G401 (cell line): ENCODE results near the gene TPPP3. TPM values are rescaled to one million over a fixed set of nuclear protein-coding genes. Genes with fewer than 3 reads are reported as not detected.
A peak's percentile ranks its signal among the peaks of the same experiment; 100 is the strongest.
"Not testable (repeated sequence)": the region's sequence is repeated elsewhere in the genome, so short reads cannot be mapped to it uniquely, and the experiment has no call there.

ENCODE experiments used
- DNase-seq: peaks from one replicate; pipeline ENCODE4 v3.0.0-alpha.2; 2015; ENCODE audit warnings: low spot score
- in situ Hi-C: cut with HindIII; loops from 2 replicates; pipeline ENCODE4 v1.10.0; 2016; ENCODE audit warnings: low sequenced_read_pairs, mixed read lengths
- total RNA-seq: library from RNA; depleted of rRNA; stranded (reverse); fragments of >200 nt; shearing (Covaris generic); gene quantifications from 2 replicates; pipeline ENCODE4 v1.2.3, GENCODE V29; 2014

TPPP3 gene
- total RNA-seq, 1 experiment from 2014 or later: 1.8 TPM

DNA sequence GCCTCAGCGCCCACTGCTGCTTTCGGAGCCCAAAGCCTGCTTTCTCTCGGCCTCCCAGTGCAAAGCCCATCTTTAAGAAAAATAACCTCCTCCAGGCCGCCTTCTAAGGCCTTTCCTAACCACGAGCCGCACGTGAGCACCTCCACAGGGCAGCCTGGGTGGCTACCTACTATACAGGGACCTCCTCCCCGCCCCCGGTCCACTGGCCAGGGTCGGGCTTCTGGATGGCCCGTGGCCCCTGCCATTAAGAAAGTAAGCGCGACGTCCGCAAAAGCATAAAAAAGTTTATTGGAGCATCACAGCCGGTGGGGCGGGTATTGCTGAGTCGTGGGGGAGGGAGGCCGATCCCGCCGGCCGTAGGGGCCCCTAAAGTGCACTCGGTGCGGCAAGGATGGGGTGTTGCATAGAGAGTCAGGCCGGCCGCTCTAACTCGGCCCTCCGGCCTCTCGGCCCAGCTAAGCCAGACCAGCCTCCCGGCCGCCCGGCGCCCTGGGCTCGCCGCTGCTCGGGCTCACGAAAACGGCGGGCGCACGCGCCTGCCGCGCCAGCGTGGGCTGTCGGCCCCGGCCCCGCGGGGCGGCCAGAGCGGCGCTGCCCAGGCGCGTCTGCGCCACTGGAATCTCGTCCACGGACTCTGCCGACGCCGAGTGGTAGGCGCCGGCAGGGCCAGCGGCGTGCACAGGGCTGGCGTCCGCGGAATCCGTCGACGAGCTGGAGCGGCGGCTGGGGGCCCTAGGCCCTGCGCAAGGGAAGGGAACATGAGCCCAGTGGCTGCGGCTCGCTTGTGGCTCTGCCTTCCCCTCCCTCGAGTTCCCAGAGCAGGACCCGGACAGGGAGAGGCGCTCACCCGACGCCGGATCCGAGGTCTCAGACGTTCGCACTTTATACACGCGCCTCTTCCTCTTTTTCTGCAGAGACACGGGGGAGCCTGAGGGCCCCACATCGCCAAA, 1.1 kb upstream of the TPPP3 start:
- in situ Hi-C loops: no loop called here
- DNase-seq: no peak

DNA sequence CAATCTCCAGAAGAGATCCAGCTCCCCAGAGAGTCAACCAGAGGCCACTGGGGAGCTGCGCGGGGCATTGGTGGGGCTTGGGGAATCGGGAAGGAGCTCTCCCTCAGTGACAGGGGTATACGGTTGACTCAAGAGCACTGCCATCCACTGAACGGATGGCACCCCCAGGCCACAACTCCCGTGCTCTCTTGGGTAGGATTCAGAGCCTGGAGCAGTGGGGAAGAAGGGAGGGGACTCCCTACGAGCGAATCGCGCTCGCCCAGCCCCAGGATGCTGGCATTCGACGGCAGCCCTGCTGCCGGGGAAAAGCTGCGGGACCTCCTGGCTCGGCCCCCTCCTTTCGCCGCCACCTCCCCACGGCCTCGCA, 473 bp upstream of the TPPP3 start:
- DNase-seq: no peak
- in situ Hi-C loops: no loop called here

DNA sequence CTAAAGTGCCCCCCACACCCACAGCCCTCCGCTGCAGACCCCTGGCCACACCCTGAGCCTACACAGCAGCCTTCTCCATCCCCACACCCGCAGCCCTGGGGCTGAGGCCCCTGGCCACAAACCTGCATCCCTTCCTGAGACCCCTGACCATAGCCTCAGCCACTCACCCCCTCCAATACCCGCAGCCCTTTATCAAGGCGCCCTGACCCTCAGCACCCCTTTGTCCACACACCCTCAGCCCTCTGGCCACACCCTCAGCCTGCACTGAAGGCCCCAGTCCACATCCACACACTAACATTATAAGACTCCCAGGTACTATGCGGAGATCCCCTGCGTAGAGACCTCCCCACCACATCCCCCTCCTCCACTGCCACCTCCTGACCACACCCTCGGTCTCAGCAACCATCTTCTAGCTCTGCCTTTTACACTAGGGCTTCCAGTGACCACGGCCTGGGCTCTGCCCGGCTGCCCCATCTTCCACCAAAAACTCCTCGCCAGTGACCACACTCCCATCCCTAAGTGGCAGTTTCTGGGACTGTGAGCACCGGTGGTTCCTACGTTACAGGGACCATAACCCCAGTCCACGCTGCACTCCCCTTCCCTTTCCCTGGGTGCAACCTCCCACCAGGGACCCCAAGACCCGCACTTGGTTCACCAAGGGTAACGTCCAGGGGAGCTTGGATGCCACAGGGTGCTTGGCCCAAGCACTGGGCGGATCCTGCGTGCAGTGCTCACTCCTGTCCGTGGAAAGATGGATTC, 818 bp downstream of the TPPP3 start:
- DNase-seq: no peak
- in situ Hi-C loops: no loop called here

DNA sequence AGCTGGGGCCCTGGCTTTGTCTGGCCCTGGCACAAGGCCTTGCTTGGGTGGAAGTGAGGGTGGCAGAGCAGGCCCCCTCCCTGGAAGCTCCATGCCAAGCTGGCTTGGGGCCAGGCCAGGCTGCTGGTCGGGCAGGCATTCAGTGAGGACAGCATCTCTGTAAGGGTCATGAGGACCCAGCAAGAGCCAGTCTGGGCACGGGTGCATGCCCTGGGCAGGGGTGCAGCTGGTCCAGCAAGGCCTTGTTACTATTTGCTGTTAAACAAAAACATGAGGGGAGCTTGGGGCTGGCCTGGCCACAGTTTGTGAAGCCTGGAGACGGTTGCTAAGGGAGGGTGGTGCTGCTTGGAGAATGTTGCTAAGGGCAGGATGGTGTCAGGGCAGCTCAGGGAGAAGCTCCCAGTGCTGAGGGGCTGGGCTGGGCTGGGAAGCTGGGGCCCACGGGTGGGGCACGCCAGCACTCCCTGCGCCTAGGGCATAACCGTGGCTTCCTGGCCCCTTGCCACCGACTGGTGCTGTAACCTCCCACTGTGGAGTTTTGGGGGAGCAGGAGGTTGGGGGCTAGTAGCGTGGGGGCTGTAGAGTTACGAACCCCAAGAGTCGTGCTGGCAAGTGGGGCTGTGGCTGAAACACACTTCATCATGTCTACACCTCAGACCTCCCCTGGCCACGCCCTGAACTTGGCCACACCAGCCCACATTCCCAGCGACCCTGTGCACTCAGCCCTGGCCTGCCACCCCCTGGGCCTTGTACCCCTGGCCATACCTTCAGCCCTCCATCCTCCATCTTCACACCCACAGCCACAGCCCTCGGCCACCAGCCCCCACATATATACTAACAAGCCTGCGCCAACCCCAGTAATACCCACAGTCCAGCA, 1.6 kb downstream of the TPPP3 start:
- in situ Hi-C loops: no loop called here
- DNase-seq: peak; percentile 55

DNA sequence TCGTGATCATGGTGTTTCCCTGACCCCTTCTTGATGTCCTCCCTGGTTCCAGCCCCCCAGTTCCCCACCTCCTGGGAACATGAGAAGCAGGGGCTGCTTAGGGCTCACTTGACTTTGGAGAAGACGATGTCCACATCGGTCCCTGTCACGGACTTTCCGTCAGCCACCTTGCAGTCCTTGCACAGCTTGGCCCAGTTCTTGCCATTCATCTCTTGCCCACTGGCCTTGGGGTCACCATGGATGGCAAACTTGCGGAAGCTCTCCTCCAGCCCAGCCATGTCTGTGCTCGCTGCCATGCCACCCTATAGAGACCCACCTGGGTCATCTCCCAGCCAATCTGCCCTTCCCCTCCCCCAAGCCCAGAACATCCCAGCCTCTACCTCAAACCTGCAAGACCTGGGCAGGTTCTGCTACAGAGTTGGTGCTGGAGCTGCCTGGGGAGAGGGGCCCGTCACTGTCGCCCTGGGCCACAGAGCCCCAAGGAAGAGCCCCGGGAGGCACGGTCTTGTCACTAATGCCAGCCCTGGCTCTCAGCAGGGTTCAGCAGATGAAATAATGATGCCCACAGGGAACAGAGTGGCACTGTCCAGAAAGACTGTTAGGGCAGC, 2.4 kb downstream of the TPPP3 start:
- in situ Hi-C loops: no loop called here
- DNase-seq: no peak

DNA sequence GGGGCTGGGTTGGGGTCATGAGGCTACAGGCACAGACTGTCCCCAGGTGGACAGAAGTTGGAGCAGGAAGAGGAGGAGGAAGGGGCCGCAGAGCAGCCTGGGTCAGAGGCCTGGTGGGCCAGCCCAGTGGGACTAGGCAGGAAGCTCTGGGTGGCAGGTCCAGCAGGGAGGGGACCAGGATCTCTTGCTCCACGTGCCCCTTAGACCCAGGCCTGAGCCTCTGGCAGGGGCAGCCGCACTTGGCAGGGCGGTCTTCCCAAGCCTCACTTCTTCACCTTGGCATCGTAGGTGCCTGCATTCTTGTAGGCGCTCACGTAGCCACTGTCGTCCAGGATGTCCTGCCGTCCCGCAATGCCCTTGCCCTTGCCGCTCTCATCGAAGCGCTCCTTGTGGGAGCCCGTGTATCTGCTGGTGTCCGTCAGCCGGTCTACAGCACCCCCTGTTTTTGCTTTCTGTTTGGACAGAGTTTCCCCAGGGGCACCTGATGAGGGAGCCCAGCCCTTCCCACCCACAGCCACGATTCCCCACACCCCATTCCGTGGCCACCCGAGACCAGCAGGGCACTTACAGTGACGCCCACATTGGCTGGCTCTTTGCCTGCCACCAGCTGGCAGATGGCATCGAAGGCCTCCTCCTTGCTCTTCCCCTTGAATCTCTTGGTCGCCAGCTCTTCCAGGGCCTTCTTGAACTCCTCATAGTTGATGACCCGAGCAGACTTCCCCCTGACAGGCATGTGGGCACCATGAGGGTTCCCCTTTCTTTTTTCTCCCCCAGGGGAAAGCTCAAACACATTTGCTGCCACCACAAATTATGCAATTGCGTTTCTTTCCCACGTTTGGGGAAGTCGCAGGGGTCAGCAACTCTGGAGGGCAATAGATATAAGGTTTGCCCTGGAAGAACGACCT, 3.1 kb downstream of the TPPP3 start:
- DNase-seq: no peak
- in situ Hi-C loops: no loop called here

DNA sequence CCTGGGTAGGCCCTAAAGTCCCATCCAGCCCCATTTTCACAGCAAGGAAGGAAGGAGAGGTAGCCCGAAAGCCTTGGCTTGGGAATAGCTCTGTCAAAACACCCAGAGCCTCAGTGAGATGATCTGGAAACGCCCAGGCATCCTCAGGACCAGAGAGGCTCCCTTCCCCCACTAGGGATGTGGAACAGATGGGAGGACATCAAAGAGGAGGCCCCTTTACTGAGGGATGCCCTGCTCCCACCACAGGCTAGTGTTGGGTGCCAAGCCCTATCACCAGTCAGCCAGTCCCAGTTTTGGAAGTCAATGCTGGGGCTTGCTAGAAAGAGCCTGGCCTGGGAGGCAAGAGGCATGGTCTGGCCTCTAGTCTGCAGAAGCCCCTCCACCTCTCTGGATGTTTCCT, 4.7 kb downstream of the TPPP3 start:
- DNase-seq: no peak
- in situ Hi-C loops: no loop called here

DNA sequence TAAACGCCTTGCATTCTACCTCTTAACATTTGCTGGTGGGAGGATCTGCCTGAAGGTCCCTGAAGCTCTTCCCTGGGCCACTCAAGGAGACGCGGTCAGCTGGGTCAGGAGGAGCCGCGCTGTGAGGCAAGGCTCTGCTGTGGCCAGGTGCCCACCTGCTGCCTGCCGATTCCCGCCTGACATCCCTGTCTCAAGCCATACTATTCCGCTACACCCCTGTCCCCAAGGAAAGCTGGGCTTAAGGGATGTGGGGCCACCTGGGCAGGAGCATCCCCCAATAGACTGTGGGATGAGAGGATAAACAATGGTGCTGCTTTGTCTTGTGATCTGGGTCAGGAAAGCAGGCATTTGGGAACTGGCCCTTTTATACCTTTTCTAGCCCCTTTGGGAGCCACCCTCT, 5.1 kb downstream of the TPPP3 start:
- no peak for DNase-seq
- in situ Hi-C loops: no loop called here

DNA sequence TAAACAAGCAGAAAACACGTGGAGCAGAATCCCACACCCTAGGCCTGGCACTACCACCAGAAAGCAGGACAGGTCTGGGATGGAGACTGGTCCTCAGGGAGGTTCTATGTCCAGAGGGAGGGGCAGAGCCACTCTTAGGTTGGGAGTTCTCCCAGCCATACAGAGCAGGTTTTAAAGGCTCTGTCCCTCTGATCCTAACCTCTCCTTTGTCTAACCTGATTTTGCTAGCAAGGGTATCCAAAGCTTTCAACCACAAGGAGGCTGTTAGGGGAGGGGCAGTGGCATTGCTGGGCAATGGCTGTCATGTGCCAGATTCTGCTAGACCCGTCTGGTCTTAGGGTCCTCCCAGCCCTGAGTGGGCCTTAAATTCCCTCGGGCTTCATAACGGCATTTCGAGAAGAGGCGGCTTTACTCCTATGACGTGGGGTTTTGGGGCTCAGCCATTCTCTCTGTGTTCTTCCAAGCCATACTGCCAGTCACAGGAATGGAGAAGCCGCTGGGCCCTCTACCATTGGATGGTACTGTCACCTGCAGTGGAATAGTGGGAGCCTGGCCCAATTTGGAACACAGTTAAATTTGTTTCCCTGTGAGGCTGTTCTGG, 5.7 kb downstream of the TPPP3 start:
- in situ Hi-C loops: no loop called here

DNA sequence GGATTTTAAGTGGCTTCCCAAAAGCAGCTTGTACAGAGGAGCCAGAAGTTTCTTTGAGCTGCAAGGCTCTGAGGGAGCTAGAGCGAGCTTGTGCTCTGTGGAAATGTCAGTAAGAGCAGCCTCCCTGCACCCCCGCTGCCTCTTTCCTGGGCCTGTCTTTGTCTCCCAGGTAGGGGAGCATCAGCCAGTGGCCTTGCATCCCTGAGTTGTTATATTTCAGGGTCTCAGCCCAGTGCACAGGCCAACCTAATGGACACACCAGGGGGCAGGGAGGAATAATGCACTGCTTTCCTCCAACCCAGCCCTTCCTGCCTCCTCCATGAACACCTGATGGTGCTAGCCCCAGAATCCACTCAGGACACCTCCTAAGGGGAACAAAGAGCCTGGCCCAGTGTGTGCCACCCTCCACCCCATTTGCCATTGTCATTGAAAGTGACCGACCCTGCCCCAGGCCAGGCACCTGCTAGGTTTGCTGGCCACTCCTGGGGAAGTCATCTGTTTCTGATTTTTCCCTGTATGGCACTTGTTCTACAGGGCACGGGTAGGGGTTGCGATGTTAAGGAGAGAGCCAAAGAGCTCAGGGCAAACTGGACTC, 6.3 kb downstream of the TPPP3 start:
- in situ Hi-C loops: no loop called here

More for the DNA sequence above, 5.7 kb downstream of the TPPP3 start:
- no peak for DNase-seq

DNA sequence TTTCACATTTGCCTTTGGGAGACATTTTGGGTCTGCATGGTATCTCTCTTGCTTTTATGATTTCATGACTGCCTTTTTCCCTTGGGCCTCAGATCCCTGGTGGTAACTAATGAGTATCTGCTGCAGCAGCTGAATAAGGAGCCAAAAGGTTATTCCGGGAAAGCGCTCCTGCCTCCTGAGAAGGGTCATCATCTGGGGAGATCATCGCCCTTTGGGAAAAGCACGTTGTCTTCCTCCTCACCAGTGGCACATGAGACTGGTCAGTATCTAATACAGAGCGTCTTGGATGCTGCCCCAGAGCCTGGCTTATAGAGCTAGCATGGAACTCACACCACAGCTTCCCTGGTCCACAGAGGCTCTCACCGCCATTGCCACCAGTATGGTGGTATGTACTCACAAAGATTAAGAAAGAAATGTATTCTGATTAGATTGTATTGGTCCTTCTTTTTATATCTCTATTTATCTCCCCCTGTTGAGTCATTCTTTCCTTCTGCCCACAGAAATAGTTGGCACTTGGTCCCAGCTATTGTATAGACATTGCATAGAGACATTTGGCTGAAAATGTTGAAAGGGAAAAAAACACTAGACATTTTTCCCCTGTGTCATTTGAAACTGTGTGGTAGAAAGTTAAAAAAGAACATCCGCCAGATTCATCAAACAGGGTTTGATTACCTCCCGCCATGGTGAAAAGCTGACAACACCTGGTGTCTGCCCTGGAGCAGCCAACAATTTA, 8.4 kb downstream of the TPPP3 start:
- in situ Hi-C loops: no loop called here
- DNase-seq: no peak

More for the DNA sequence above, 6.3 kb downstream of the TPPP3 start:
- no peak for DNase-seq

DNA sequence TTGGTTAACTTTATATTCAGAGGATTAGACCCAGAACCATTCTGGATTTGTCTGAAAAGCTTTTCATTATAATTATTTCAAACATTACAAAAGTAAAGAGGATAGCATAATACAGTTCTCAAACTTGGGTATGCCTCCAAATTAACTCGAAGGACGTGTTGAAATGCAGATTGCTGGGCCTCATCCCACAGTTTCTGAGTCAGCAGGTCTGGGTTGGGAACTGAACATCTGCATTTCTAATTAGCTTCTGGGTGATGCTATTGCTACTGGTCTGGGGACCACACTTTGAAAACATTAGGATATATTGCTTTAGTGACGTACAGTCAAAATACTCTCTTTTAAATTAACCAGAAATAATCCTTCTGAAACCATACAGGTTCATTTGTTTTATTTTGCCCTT, 10.0 kb downstream of the TPPP3 start:
- in situ Hi-C loops: no loop called here
- no peak for DNase-seq

DNA sequence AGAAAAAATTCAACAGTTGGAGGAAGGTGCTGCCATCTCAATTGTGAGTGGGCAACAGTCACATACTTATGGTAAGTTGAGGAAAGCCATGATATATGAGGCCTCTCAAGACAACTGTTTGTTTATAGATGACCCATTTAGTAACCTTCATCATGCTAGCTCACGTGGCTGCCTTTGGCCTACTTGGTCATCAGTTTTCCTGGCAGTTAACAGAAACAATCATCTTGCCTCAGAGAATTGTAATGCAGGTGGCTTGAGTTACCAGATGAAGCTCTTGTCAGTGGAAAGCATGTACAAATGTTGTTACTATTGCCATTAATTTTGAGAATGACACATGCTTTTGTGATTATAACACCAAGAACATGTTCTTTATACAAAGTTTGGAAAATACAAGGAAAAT, 14.7 kb downstream of the TPPP3 start:
- no peak for DNase-seq
- in situ Hi-C loops: no loop called here

DNA sequence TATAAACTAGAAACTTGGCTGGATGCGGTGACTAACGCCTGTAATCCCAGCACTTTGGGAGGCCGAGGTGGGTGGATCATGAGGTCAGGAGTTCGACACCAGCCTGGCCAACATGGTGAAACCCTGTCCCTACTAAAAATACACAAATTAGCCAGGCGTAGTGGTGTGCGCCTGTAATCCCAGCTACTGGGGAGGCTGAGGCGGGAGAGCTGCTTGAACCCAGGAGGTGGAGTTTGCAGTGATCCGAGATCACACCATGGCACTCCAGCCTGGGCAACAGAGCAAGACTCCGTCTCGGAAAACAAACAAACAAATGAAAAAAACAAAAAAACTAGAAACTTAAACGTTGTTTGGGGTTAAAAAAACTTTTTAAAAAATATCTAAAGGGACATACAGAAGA, 17.3 kb downstream of the TPPP3 start:
- in situ Hi-C loops: not testable (repeated sequence)

DNA sequence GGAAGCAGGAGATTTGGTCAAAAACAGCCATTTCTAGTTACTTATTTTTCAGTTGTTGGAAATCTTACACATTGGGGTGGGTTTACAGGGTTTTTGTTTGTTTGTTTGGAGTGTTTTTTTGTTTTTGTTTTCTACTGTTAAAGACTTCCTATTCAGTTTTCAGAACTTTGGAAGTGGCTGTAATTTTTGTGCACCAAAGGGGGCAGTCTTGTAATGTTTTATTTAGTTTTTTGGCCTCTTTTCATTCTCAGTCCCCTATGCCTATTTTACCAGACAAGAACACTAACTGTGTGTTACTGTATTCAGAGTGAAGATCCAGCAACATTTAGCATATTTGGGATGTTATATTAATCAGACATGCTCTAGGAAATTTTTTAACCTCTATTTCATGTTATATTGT, 20.6 kb downstream of the TPPP3 start:
- in situ Hi-C loops: no loop called here

More for the DNA sequence above, 17.3 kb downstream of the TPPP3 start:
- DNase-seq: not testable (repeated sequence)

DNA sequence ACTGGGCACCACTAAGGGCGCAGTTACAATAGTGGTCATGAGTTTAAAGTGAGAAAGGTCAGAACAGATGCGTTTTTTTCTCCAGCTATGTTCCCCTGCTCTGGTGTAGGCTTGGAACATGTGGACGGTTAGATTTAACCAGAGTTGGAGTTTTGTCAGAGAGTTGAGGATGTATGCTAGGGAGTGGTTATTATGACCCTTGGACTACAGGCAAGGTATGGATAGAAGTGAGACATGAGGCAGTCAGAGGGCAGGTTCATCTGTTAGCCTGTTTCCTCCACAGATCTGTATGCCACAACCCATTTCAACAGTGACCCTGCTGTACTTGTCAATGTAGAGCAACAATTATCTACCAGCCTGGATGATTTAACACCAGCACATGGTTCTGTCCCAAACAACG, 22.6 kb downstream of the TPPP3 start:
- DNase-seq: no peak

More for the DNA sequence above, 20.6 kb downstream of the TPPP3 start:
- peak; percentile 51 for DNase-seq

More for the DNA sequence above, 22.6 kb downstream of the TPPP3 start:
- in situ Hi-C loops: no loop called here
